ENCODE measurements around the gene CIITA.

Gene CIITA

DNA sequence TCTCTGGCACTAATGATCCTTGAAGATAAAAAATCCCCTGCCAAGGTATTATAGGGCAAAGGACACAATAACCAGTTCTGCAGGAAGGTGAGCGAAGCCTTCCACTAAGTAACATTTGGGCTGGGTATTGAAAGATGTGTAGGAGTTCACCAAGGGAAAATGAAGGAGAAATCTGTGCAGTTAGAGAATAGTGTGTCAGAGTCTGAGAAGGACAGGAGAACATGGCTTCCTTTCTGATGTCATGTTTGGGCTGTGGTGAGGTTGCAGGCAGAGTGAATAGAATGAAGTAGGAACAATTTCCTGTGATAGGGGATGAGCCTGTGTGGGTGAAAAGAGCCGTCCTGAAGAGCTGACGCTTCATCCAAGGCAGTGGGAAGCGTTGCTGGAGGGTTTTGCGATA lies 24.1 kb upstream of the CIITA start:
- no peak for DNase-seq

DNA sequence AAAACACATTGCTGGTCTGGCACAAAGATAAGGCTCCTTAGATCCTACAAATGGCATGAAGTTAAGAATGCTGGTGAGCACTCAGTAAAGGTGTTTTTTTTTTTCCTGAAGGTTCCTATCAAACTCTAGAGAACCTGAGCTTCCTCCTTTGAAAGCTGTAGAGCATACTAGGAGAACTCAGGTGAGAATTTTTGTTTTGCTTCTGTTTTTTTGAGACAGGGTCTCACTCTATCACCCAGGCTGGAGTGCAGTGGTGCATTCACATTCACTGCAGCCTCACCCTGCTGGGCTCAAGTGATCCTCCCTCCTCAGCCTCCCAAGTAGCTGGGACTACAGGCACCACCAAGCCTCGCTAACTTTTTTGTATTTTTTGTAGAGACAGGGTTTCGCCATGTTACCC lies 21.0 kb upstream of the CIITA start:
- DNase-seq: no peak

DNA sequence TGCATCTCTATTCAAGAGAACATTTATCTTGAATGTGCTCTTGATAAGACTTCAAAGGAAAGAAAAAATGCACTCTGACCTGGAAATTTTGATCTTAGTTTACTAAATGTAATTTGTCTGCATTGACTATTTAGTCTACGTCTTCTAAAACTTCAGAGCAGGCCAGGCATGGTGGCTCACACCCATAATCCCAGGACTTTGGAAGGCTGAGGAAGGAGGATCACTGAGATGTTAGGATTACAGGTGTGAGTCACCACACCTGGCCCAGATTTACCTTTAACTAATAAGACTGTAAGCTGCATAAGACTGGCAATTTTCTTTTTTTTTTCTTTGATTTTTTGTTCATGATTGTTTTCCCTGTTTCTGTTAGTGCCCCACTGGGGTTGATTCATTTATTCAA lies 18.8 kb upstream of the CIITA start:
- no peak for DNase-seq

DNA sequence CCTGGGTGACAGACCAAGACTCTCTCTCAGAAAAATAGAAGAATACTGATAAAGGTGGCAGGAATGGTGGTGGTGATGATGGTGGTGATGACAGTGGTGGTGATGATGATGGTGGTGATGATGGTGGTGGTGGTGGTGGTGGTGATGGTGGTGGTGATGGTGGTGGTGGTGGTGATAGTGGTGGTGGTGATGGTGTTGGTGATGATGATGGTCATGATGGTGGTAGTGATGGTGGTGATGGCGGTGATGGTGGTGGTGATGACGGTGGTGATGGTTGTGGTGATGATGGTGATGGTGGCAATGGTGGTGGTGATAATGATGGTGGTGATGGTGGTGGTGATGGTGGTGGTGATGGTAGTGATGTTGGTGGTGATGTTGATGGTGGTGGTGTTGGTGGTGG lies 18.0 kb upstream of the CIITA start:
- DNase-seq: no peak

DNA sequence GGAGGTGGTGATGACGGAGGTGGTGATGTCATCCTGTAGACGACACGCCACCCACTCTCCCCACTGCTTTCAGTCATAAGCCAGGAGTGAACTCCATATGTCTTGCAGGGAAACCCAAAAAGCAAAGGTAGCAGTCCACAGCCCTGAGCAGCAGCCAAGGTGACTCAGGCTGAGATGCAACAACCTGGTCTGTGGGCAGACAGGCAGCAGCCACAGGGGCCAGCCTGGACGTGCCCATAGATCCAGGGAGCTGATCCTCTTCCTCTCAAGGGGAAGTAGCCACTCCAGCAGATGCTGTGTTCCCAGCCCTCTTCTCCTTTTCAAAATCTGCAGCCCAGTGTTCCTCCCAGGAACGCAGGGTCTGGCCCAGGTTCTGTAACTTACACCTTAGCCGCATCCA lies 17.3 kb upstream of the CIITA start:
- no peak for DNase-seq

DNA sequence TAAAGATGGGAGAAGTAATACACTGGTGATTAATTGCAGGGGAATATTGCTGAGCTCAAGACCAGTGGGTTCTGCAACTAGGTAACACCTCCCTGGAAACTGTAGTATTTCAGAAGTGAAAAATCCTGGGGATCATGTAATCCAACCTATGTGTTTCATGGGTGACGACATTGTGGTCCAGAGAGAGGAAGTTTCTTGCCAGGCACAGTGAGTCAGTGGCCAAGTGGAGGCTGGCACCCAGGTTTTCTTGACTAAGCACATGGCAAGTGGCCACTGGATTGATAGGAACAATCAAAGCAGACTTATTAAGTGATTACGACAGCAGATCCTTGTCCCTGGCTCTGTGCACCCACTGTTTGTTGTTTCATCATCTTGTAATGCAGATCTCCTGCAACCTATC lies 14.6 kb upstream of the CIITA start:
- no peak for DNase-seq

DNA sequence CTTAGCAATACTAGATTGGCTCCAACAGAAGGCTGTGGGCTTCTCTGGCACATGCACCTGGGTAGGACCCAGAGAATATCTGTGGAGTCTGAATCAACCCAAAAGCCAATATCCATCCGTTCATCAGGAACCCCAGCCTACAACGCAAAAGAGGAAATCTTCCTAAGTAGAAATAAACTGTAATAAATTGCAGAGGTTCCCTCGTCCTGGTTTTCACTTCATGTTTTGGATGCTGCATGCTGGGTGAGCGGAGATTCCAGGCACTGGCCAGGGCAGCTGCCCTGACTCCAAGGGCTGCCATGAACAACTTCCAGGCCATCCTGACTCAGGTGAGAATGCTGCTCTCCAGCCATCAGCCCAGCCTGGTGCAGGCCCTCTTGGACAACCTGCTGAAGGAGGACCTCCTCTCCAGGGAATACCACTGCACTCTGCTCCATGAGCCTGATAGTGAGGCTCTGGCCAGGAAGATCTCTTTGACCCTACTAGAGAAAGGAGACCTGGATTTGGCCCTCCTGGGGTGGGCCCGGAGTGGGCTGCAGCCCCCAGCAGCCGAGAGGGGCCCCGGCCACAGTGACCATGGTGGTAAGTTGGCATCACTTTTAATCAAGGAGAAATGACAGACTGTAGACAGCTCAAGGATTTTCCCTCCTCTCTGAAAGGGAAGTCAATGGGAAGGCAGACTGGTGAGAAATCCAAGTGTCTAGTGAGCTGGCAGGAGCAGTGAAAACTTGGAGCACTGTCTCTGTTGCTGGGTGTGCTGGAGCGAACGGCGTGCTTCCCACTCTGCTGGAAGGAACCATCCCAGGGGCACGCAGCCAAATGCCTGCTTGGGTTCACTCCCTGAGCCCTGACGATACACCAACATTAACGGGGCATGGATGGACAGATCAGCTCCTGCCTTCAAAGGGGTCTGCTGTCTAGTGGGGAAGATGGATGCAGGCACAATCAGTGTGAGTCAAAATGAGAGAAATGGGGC lies 10.7 kb upstream of the CIITA start:
- no peak for DNase-seq

DNA sequence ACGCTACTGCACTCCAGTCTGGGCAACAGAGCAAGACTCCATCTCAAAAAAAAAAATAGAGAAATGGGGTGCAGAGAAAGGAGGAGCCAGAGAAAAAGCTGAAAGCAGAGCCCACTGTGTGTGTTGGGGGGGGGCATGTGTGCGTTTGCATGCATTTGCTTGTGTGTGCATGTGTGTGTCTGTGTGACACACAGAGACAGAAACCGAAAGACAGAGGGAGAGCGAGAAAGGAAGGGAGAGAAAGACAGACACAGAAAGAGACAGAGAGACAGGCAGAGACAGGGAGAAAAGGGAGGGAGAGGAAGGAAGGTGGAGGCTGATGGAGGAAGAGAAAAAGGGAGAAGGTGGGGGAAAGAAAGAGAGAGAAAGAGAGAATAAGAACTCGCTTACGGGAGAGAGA lies 9.8 kb upstream of the CIITA start:
- no peak for DNase-seq

DNA sequence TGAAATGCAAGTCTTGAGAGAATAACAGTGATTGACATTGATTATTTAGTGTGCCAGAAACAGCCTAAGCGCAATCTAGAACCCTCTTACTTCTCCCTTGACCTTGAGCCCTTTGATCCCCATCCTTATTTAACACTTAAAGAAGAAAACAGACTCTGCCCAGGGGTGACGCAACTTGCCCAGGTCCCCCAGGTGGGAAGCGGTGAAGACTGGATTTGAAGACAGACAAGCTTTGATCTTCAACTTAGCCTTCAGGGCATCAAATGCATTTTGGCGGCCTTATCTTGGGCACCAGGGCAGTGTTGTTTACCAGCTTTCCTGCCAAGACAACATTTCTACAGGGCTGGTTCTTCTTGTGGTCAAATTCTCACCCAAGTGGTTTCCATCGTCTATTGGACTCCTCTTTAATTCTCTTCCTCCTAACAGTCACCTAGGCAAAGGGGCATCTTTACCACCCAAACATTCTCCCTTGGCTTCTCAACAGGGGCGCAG lies 8.9 kb upstream of the CIITA start:
- DNase-seq: no peak

DNA sequence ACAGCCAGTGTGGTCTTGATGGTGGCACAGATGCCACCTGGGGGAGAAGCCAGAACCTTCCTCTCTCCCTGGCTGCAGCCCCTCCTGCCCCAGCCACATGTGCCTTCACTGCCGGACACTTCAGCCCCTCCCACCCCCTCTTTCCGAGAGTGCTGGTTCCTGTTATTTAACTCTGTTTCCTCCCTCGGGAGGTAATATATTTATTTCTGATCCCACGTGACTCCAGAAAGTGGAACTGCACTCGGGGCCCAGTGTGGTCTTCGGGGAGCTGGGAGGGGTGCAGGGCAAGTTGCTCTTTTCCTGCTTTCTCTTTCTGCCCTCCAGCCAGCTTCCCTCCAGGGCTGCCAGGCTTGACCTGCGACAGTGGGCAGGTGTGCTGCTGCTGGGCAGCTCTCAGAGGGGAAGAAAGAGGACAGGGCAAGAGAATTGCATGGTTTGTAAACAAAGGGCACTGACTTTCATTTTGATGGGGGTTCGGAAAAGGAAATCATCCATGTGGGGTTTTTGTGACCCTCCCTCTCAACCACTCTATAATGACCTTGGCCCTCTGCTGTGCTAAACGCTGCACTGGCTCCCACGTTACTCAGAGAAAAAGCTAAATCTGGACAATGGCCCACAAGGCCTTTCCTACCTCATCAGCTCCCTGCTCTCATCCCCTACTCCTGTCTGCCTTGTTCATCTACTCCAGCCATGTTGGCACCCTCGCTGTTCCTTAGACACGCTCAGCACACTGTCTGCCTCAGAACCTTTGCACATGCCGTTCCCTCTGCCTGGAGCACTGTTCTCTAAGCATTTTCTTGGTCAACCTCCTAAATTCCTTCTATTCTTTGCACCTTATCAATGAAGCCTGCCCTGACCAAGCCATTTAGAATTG lies 8.2 kb upstream of the CIITA start:
- no peak for DNase-seq

DNA sequence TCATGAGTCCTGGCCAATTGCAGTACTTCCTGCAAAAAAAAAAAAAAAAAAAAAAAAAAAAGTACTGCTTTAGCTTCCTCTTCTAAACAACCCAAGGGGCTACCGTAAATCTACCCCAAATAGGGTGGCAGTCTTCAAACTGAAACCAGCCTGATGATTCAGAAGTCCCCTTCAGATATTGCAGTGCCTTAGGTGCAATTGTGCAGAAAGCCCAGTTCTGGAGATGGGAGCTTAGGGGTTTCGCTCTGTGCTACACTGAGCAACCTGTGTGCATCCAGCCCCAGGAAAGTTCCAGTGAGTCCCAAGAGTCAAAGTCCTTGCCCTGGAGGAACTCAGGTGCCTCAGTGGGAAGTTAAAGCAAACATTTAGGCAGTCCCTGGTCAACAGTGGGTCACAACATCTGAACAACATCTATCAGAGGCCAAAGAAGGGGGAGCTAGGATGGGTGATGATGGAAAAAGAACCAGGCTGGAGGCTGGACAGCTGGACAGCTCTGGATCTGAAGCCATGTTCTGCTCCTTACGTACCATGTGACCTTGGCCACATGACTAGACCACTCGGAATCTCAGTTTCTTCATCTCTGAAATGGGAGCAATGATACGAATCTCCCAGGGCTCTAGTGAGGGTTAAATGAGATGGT lies 6.7 kb upstream of the CIITA start:
- DNase-seq: no peak

DNA sequence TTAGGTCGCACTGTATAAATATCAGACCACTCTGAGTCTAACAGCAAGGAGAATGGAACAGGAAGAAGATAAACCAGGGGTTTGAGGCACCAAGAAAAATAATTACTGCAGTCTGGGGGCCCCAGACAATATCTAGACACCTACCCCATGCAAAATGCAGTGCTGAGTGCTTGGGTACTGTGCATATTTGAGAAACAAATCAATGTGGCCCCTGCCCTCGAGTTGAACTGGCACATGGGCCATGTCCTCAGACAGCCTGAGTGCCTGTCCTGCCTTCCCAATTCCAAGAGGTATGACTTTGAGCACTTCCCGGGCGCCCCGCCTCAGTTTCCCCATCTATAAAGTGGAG lies 6.2 kb upstream of the CIITA start:
- DNase-seq: no peak

DNA sequence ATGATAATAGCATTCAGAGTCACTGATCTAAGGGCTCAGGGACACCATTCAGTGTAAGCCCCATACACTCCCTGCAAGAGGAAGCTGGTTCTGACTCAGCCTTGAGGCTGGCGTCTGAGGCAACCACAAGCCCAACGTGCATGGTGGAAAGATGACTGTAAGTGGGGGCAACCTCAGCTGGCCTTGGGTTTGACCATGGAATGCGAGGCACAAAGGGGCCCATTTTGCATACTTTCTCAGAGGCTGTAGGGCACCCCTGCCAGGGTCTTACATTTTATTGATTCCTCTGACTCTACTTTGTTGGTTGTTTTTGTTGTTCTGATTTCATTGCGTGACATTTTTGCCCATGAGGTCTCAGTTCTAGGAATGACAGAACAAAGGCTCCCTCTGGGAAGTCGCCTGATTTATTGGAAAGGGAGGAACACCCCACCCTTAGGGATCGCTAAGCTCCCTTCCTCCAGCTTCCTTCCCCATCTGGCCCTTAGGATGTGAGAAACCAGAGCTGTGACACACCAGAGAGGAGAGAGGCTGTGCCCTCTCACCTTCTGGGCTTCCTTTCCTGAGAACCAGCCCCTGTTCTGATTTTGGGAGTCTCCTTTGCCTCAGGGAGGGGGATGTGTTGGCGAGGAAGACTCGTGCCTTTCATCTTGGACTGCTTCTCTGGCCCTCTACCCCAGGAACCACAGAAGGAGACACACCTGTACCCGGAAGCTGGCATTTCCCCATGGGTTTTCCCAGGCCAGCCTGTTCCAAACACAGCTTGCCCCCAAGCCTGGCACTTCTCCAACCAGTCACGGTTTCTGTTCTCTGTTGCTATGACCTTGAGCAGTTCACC lies 5.6 kb upstream of the CIITA start:
- no peak for DNase-seq

DNA sequence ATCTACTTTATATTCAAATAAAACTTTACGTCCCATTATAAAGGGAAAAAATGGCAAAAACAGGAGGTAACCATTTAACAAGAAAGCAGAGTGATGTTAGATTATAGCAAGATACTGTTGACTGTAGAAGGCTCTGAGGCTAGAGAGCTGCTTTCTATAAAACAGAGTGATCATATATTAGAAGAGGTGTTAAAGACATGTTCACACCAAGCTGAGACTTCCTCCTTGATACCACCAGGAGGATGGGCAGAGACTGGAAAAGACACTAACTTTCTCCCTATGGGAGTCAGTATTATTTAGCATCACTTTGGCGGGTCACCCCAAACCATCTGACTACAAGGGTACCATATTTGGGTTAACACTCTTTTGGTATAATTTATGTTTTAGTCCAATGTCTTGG lies 687 bp upstream of the CIITA start:
- no peak for DNase-seq

DNA sequence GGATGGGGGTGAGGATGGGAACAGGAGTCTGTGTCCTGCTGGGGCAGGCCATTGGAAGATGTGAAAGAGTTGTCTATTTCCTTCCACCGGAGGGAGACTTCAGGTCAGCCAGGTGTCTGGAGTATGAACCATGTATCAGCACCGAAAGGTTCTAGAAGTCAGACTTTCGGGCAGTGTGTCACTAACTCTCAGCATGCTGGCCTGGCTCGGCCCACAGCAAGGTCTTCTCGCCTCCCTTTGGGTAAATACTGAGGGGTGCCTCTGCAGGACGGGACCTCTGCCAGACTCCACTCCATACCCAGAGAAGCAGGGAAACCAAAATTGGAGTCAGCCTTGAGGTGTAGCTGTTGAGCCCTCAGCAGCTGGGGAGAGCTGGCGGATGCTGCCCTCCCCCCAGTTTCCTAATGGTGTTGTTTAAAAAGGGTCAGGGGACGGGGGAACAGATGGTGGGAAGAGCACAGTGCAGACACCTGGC lies 507 bp downstream of the CIITA start:
- no peak for DNase-seq

DNA sequence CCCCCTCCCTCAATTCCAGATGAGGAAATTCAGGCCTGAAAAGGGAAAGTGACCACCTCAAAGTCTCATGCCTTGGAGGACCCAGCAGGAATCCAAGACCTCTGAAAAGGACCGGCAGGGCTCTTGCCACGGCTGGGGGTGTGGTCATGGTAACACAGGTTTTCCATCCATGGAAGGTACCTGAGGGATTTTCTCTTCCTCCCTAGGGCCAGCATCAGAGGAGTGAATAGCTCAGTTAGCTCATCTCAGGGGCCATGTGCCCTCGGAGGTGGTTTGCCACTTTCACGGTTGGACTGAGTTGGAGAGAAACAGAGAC lies 1.3 kb downstream of the CIITA start:
- no peak for DNase-seq

DNA sequence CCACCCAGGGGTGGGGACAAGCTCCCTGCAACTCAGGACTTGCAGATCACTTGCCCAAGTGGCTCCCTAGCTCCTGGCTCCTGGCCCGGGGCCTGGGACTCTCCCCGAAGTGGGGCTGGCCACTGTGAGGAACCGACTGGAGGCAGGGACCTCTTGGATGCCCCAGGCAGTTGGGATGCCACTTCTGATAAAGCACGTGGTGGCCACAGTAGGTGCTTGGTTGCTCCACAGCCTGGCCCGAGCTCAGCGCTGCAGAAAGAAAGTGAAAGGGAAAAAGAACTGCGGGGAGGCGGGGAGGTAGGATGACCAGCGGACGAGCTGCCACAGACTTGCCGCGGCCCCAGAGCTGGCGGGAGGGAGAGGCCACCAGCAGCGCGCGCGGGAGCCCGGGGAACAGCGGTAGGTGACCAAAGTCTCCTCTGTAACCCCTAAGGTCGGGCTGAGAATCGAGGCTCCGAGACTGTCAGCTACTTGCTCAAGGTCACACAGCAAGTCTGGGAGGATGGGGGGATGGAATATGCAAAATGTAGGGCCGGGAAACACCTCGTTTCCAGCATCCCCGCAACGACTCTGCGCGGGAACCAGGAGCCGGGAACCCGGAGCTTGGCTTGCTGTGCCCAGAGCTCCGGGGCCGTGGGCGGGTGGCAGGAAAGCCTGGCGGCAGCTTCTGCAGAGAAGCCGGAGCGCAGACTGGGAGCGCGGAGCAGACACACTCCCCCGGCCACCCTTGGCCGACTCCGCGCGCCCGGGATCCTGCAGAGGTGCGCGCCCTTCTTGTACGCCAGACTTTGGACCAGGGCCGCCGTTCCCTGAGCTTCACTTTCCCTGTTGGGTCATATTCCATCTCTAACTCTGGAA lies 1.9 kb downstream of the CIITA start:
- peak; percentile 51 for DNase-seq

DNA sequence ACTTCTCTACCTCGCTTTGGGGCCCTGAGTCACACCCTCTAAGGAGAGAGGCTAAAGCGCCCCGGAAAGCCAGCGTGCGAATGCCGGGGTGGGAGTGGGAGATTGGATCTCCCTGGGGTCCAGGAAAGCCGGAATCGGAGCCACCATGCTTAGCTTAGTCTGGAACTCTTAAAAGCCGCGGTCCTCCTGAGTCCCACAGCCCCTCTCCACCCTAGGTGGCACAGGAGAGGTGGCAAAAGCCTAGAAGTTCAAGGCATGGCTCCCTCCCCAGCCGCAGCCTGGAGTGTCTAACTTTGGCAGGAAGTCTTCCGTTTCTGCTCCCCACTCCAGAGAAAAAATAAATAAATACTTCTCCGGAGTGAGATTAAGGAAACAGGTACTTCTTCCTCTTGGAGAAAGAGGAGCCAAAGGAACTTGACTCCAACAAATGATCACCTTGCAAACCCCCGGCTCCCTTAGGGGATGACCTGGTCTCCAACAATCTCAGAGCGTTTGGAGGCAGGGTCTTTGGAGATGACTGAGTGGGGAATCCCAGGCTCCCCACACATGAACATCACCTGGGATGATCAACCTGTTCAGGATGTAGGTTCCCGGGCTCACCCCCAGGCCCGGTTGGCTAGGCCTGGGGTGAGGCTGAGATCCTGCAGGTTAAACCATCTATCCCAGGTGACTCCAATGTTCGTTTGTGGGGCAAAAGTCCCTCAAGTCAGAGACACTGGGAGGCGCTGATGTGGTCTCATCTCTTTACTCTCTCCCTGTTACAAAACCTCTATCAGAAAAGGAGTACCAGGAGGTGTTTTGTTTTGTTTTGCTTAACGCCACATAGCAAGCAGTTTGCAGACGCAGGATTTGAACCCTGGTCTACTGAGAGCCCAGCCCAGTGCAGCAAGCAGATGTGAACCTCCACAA lies 2.9 kb downstream of the CIITA start:
- no peak for DNase-seq

DNA sequence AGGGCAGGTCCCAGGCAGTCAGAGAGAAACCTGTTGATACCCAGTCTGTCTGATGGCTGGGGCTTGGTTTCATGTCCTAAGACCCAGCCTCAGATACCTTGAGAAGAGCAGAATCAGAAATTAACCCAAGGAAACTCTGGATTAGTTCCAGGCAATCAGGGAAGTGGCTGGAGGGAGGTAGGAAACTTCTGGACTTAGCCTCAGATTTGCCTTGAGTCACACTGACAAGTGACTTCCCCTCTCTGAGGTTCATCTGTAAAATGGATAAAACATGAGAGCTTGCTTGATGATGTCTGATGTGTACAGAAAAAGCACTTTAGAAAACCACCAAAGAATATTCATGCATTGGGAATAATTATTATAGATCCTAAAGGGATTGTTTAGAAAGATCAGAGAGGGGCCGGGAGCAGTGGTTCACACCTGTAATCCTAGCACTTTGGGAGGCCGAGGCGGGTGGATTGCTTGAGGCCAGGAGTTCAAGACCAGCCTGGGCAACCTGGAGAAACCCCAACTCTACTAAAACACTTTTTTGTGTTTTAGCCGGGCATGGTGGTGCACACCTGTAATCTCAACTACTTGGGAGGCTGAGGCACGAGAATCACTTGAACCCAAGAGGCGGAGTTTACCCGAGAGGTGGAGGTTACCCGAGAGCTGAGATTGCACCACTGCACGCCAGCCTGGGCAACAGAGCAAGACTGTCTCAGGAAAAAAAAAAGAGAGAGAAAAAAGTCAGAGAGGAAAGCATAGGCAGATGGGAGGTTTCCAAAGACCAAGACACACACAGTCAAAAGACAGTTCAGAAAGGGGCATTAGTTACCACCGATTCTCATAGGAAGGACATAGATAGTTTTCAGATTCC lies 3.8 kb downstream of the CIITA start:
- no peak for DNase-seq

All from right forelimb (tissue), 1 donor.